MM.1S (cell line): Measurements from ENCODE around the gene TMEM154.

Experiments
- EZH2phosphoT487 ChIP-seq: fragments of 300-600 bp; sonication (generic); IDR thresholded peaks from 2 replicates; pipeline ENCODE4 v1.6.1; 2018; ENCODE audit warnings: antibody characterized with exemption, low read length
- TF ChIP-seq, protein P1 (sequence below): fragments of 300-600 bp; sonication (generic); IDR thresholded peaks from 2 replicates; pipeline ENCODE4 v1.5.1; 2016; ENCODE audit warnings: antibody characterized with exemption, low read length, mixed read lengths

DNA sequence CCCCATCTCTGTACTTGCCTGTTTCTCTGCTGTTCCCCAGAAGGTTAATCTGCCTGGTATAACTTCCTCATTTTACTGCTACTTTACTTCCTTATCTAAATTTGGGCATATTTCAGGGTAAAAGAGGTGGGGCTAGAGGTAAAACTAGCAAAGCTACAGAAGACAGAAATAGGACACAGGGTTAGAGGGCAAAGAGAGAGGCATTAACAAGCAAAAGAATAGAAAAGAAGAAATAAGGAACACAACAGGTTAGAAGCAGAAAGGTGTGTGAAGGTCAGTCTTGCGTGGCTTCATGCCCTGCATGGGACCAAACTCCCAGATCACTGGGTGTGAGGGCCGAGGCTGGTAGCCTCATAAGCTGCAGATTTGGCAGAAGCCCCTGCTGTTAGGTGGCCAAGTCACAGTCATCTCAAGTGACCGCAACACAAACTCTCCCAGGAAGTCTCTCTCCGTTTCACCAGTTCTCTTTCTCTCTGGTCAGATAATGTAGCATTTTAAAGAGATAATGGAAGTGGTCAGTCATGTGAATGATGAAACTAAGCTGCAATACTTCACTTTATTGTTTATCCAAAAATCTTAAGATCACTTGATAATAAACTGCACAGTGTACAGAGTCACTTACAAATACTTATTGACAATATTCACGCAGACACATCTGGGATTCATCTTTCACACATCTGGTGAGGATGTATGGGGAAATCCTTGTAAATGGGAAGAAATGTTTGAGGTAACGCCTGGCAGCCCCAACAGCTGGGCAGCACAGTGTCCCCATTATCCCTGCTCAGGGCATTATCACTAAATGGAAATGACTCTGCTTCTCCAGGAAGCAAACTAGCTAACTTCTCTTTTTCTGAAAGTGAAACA is 16.4 kb downstream of the TMEM154 start:
- TF ChIP-seq, protein P1, sequence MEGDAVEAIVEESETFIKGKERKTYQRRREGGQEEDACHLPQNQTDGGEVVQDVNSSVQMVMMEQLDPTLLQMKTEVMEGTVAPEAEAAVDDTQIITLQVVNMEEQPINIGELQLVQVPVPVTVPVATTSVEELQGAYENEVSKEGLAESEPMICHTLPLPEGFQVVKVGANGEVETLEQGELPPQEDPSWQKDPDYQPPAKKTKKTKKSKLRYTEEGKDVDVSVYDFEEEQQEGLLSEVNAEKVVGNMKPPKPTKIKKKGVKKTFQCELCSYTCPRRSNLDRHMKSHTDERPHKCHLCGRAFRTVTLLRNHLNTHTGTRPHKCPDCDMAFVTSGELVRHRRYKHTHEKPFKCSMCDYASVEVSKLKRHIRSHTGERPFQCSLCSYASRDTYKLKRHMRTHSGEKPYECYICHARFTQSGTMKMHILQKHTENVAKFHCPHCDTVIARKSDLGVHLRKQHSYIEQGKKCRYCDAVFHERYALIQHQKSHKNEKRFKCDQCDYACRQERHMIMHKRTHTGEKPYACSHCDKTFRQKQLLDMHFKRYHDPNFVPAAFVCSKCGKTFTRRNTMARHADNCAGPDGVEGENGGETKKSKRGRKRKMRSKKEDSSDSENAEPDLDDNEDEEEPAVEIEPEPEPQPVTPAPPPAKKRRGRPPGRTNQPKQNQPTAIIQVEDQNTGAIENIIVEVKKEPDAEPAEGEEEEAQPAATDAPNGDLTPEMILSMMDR = no peak
- TF ChIP-seq EZH2phosphoT487 = no peak
